ENCODE data around the gene RAB30. TPM values are rescaled to one million over a fixed set of nuclear protein-coding genes. Genes with fewer than 3 reads are reported as not detected.

Gene RAB30
- total RNA-seq, 2 donors from 2014 or later: 8.4 to 15.8 TPM

- H3K9ac ChIP-seq (ENCODE audit: extremely low read depth, low read length, poor library complexity, severe bottlenecking): no peak overlapping the region
- H3K9me3 Mint-ChIP-seq: no peaks in the 10 kb centered on the region
- WGBS, 2 experiments (ENCODE audit: insufficient coverage in 1 of 2, insufficient read length in 1 of 2): 100% methylated on average over 3 of the region's 3 CpGs
- TF ChIP-seq CTCF (conservative IDR thresholded peaks at IDR 0.05): no peak
- H3K4me1 ChIP-seq (ENCODE audit: control insufficient read depth, insufficient read depth, low read length): no peaks in the 10 kb centered on the region
- peaks cover 2% of the 10 kb centered on the region for H3K27me3 Mint-ChIP-seq (ENCODE audit: insufficient read depth)
- no peaks in the 10 kb centered on the region for H3K4me1 Mint-ChIP-seq
- H3K36me3 ChIP-seq (ENCODE audit: control insufficient read depth, insufficient read depth, low read length): no peaks in the 10 kb centered on the region
- no peak overlapping the region for H3K4me3 ChIP-seq (ENCODE audit: low read length)
- no peaks in the 10 kb centered on the region for H3K9me3 ChIP-seq (ENCODE audit: control insufficient read depth, low read length)
- no peaks in the 10 kb centered on the region for H3K36me3 Mint-ChIP-seq (ENCODE audit: low read depth)
- no peak overlapping the region for H3K4me3 Mint-ChIP-seq
- no peak overlapping the region for H3K27ac ChIP-seq (ENCODE audit: low read depth, low read length)
- no peak for DNase-seq
- no peak overlapping the region for H3K27ac Mint-ChIP-seq
- H3K27me3 ChIP-seq (ENCODE audit: control insufficient read depth, insufficient read depth, low read length, poor library complexity, severe bottlenecking): no peaks in the 10 kb centered on the region
Observed at GRCh38 chr11:83102834-83103233, 31.1 kb upstream of the RAB30 start.

- H3K36me3 ChIP-seq (ENCODE audit: control insufficient read depth, insufficient read depth, low read length): no peaks in the 10 kb centered on the region
- TF ChIP-seq CTCF (conservative IDR thresholded peaks at IDR 0.05): no peak
- no peaks in the 10 kb centered on the region for H3K9me3 ChIP-seq (ENCODE audit: control insufficient read depth, low read length)
- H3K4me3 Mint-ChIP-seq: no peak overlapping the region
- peaks cover 9% of the 10 kb centered on the region for H3K4me1 Mint-ChIP-seq
- no peaks in the 10 kb centered on the region for H3K27me3 ChIP-seq (ENCODE audit: control insufficient read depth, insufficient read depth, low read length, poor library complexity, severe bottlenecking)
- H3K27ac ChIP-seq (ENCODE audit: low read depth, low read length): no peak overlapping the region
- H3K4me3 ChIP-seq (ENCODE audit: low read length): no peak overlapping the region
- no peak overlapping the region for H3K9ac ChIP-seq (ENCODE audit: extremely low read depth, low read length, poor library complexity, severe bottlenecking)
- no peaks in the 10 kb centered on the region for H3K36me3 Mint-ChIP-seq (ENCODE audit: low read depth)
- no peaks in the 10 kb centered on the region for H3K27me3 Mint-ChIP-seq (ENCODE audit: insufficient read depth)
- no peaks in the 10 kb centered on the region for H3K4me1 ChIP-seq (ENCODE audit: control insufficient read depth, insufficient read depth, low read length)
- no peaks in the 10 kb centered on the region for H3K9me3 Mint-ChIP-seq
- WGBS, 2 experiments (ENCODE audit: insufficient coverage in 1 of 2, insufficient read length in 1 of 2): 86 to 100% methylated on average over 2 to 3 of the region's 3 CpGs
- DNase-seq: no peak
- no peak overlapping the region for H3K27ac Mint-ChIP-seq
Observed at GRCh38 chr11:83097429-83098075, 25.9 kb upstream of the RAB30 start.

GRCh38 chr11:83093634-83094033 is 21.9 kb upstream of the RAB30 start:
- Mint-ChIP-seq H3K27ac (no peak overlapping the region), H3K27me3 (ENCODE audit: insufficient read depth) (no peaks in the 10 kb centered on the region), H3K4me3 (no peak overlapping the region), H3K4me1 (peaks cover 9% of the 10 kb centered on the region), H3K9me3 (no peaks in the 10 kb centered on the region), H3K36me3 (ENCODE audit: low read depth) (no peaks in the 10 kb centered on the region)
- Histone ChIP-seq H3K4me1 (ENCODE audit: control insufficient read depth, insufficient read depth, low read length) (no peaks in the 10 kb centered on the region), H3K27me3 (ENCODE audit: control insufficient read depth, insufficient read depth, low read length, poor library complexity, severe bottlenecking) (no peaks in the 10 kb centered on the region), H3K4me3 (ENCODE audit: low read length) (no peak overlapping the region), H3K27ac (ENCODE audit: low read depth, low read length) (no peak overlapping the region), H3K9ac (ENCODE audit: extremely low read depth, low read length, poor library complexity, severe bottlenecking) (no peak overlapping the region), H3K9me3 (ENCODE audit: control insufficient read depth, low read length) (no peaks in the 10 kb centered on the region), H3K36me3 (ENCODE audit: control insufficient read depth, insufficient read depth, low read length) (no peaks in the 10 kb centered on the region)
- no peak for TF ChIP-seq CTCF (conservative IDR thresholded peaks at IDR 0.05)
- no peak for DNase-seq
- 80 to 100% methylated on average over 1 of the region's 2 CpGs for WGBS, 2 experiments (ENCODE audit: insufficient coverage in 1 of 2, insufficient read length in 1 of 2)
